ENCODE results near the gene XPR1.

DNA sequence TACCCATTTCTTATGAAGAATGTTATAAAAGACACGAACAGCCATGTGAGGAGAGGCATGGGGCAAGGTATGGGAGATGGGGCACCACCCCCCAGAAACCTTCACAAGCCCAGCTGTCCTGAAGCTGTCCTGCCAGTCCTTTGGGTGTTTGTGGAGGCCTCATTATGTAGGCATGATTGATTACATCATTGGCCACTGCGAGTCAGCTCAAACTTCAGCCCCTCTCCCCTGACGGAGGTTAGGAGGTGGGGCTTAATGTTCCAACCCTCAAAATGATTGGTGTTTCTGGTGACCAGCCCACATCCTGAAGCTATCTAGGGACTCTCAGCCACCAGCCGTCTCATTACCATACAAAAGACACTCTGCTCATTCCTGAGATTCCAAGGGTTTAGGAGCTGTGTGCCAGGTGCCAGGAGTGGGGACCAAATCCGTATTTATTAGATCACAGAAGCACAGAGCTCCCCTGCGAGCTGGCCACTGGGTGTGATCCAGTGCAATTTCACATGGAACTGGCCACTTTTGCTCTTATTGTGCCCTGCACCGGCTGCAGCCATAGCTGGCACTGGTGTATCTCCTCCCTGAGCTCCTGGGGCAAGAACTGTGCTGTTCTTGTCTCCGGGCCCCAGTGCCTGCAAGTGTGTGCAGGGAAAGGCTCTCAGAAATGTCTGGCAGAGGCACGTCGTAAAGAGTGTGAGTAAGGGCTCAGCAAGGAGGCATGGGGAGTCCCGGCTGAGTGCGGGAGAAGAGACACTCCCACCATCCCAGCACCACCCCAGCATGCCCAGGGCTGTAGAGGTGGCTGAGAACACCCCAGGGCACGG lies 291.4 kb downstream of the XPR1 start:
- TF ChIP-seq EZH2 (IDR thresholded peaks at IDR 0.05; ENCODE audit: insufficient read depth, poor library complexity, severe bottlenecking) (no peak), EZH2phosphoT487 (IDR thresholded peaks at IDR 0.05; ENCODE audit: insufficient read depth, low read depth) (no peak)

Data from GM23248 (cell line).